GM12874 (cell line): ENCODE measurements around the gene KIAA0825.

ENCODE experiments used
- CTCF ChIP-seq: IDR thresholded peaks from 2 replicates; pipeline ENCODE4 v1.5.1; 2011; ENCODE audit warnings: low read depth, mild to moderate bottlenecking, control low read depth, low read length, moderate library complexity; ENCODE audit not compliant: insufficient read depth

The KIAA0825 gene

GRCh38 chr5:94425396-94425795 lies 193.0 kb downstream of the KIAA0825 start:
- no peak for TF ChIP-seq CTCF

GRCh38 chr5:94423411-94423810 lies 195.0 kb downstream of the KIAA0825 start:
- TF ChIP-seq CTCF: no peak

GRCh38 chr5:94422812-94423211 lies 195.6 kb downstream of the KIAA0825 start:
- TF ChIP-seq CTCF: no peak

- no peak for TF ChIP-seq CTCF
These were observed 197.5 kb downstream of the KIAA0825 start for GRCh38 chr5:94420885-94421284.

- no peak for TF ChIP-seq CTCF
These were observed 202.6 kb downstream of the KIAA0825 start for GRCh38 chr5:94415798-94416197.

GRCh38 chr5:94409440-94409839 lies 209.0 kb downstream of the KIAA0825 start:
- no peak for TF ChIP-seq CTCF

GRCh38 chr5:94407023-94407422 lies 211.4 kb downstream of the KIAA0825 start:
- no peak for TF ChIP-seq CTCF

GRCh38 chr5:94403483-94403882 lies 214.9 kb downstream of the KIAA0825 start:
- no peak for TF ChIP-seq CTCF
